CD4-positive, alpha-beta T cell treated with Interleukin-12 subunit alpha and Interleukin-12 subunit beta, for 1 hour (primary cell): Measurements from ENCODE around the gene SLC25A45.
A peak's percentile ranks its signal among the peaks of the same experiment; 100 is the strongest.

Experiments used
- DNase-seq: peaks from one replicate; pipeline ENCODE4 v3.0.0-alpha.2; 2020

The SLC25A45 gene

DNA sequence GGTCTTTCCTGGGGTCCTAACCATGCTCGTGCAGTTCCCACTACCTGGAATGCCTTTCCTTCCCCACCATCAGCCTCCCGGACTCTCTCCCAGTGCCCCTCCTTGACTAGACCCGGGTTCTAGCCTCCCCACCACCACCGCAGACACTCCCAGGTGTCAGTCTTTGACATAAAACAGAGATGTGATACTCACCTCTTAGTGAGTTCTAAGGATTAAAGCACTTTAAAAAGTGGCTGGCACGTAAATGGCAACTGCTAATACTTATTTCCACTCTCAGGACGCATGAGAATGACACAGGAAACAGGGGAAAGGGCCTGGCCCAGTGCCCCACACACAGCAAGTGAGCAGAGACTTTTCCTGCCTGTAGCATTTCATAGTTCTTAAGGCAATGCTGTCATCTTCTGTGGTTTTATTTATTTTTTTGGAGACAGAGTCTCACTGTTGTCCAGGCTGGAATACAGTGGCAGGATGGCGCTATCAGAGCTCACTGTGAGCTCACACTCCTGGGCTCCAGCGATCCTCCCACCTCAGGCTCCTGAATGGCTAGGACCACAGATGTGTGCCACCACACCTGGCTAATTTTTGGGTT lies 1.9 kb upstream of the SLC25A45 start:
- peak; percentile 46 for DNase-seq

DNA sequence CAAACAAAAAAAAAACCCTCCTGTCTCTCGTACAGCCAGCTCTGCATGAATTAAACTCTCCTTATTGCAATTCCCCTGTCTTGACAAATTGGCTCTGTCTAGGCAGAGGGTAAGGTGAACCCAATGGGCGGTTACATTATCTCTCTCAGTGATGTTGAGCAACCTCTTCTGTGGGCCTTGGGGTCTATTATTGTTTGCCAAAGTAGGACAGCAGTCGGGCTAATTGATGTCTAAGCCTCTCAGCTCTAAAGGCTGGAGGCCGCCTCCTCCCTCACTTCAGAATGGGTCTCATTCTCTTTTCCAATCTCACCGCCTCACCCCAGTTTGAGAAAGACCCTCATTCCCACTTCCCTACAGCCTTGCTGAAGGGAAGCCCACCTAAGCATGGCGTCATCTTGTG lies 1.3 kb upstream of the SLC25A45 start:
- DNase-seq, result no peak

DNA sequence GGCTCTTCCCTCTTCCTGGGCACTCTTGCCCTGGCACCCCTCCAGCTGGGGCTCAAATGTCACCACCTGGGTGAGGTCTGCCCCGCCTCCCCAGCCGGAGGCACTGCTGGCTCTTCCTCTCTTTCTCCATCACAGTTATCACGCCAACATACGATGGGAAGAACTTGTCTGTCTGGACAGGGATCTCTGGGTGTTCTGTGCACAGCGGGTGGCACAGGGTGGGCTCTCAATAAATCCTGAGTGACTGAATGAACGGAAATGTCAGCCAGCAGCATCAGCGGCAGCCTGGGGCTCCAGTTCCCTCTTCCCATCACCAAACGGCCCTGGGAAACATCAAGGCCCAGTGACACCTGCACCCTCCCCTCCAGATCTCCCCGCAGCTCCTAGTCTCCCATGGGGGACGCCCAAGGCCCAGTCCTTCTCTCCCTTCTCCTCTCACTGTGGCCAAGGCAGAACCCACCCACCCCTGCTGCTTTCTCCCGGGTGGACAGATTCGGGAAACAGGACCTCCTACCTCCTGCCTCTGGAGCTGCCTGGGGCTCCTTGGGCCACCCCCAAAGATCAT lies 440 bp upstream of the SLC25A45 start:
- DNase-seq, result no peak

DNA sequence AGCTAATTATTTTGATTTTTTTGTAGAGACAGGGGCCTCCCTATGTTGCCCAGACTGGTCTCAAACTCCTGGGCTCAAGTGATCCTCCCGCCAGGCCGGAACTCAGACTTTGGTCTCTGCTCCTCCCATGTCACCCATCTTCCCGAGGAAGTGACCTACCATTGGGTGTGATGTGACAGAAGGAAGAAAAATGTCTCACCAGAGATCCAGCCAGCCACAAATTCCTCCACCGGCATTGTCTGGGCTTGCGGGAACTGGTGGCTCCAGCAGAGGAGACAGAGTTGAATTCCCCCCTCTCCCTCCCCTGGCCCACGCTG lies 772 bp downstream of the SLC25A45 start:
- no peak for DNase-seq

DNA sequence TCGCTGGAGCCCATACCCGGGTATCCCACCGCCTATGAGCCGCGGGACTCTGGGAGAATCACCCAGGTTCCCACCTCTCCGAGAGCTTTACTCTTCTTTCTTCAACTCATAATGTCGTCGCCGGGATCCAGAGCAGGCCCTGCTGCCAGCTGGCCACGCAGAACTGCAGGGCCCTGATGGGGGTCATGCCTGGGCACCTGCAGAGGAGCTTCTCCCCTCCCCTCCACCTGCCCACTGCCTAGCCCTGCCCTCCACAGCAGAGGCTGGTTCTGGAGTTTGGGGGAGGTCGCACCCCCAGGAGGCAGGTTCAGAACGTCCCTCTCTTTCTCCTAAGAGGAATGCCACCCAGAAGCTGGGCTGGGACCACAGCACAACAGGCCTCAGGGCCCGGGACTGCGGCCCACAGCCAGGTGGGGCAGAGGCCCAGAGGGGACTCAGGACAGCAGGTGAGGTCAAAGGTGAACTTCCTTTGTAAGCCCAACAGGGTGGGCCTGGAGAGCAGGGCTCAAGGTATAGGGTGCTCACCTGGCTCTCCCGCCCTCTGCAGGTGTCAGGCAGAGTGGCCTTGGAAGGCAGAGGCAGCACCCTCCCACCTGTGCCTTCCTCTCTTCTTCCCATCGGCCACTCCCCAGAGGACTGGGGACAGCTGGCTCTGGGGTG lies 1.9 kb downstream of the SLC25A45 start:
- DNase-seq, result no peak

DNA sequence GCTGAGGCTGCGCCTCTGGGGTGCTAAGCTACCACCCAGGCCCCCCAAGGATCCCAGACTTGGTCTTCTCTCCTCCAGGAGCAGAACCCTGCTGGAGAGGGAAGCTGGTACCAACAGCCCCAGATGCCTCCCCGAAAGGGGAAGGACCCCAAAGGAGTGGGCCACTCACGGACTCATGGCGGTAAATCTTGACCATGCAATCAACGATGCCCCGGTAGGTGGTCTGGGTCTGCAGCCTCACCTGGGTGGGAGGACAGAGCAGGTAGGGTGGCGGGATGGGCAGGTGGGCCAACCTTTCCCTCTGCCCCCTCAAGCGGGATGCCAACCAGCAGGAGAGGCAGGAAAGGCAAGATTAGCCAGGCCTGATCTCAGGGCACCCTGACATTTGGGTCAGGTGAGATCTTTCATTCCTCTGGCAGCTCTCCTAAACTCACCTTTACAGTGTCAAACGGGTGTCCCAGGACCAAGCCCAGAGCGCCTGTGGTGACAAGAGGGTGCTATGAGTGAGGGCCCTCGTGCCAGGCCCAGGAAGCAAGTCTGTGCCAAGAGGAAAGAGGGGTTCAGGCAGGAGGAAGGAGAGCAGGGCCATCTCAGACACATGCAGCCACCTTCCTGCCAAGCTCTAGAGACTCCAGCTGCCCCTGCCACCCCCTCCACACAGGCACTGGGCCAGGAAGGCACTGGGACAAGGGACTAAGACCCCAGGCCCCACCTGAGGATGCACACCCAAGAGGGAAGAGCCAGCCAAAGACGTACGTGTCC lies 2.6 kb downstream of the SLC25A45 start:
- DNase-seq, result no peak

DNA sequence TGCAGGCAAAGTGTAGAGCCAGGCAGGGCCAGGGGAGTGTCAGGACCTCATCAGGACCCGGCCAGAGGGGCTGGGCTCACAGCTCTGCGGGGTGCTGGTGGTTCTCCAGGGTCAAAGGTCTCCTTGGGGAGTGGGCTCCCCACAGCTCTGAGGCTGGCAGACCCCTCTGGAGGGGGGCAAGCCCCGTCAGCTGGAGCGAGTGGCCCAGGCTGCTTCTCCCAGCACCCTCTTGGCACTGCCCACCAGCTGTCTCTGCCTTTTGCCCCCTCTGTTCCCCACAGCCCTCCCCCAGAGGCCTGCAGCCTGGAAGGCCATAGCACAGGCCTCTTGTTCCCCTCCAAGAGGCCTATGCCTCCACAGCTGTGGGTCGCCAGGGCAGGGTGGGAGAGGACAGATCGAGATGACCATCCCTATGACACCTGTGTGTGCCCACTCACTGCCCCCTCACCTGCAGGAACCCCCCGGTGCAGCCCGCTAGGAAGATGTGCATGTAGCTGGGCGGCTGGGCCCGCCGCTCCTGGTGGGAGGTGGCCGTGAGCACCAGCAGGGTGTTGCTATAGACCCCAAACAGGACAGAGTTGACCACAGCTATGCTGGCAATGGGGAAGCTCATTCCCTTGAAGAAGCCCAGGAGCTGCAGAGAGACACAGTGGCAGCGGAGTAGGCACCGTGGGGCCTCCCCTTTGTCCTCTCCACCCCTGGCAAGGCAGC lies 3.4 kb downstream of the SLC25A45 start:
- no peak for DNase-seq

DNA sequence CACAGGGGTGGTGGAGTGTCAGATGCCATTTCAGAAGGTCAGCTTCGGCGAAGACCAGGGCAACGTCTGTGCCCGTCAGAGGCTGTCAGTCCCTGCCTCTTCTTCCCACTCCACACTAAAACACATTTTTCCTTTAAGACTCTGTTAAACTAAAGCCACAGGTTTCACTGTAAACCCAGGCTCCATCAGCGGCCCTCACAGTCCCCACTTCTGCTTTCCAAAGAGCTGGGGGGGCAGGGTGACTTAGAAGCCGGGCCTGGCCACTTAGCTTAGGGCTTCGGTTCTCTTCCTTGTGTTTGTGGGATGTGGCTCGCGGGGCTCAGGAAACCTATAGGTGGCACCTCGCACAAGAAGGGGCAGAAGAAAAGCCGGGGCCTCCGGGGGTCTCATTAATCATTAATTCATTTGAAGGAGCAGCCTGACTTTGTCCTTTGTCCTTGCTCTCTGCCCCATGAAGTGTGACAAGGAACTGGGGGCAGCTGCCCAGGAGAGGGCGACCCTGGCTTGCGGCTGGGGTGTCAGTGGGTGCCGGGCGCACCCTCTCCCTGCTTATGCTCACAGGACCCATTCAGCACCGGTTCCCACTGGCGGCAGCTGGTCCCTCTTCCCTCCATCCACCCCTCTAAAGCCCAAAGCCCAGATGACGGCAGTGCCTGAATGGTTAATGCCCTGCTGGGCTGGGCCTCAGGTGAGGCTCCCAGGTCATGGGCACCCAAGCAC lies 4.1 kb downstream of the SLC25A45 start:
- DNase-seq, result no peak

DNA sequence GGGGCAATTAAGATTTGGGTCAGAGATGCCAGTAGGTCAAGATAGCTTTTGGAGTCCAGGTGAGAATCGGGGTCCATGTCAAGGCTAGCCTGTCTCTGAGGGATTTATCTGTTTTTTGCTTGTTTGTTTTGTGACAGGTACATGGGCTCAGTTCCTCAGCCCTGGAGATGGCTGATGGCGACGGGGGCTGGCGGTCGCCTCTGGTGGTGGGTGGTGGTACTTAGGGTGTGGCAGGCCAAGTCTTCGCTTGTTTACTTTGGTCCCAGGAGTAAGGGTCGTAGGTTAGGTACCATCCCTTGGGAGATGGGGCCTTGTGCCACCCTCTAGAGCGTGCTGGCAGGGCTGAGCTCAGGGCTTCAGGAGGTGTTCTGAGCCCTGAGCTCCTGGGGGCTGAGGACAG lies 4.7 kb downstream of the SLC25A45 start:
- no peak for DNase-seq

DNA sequence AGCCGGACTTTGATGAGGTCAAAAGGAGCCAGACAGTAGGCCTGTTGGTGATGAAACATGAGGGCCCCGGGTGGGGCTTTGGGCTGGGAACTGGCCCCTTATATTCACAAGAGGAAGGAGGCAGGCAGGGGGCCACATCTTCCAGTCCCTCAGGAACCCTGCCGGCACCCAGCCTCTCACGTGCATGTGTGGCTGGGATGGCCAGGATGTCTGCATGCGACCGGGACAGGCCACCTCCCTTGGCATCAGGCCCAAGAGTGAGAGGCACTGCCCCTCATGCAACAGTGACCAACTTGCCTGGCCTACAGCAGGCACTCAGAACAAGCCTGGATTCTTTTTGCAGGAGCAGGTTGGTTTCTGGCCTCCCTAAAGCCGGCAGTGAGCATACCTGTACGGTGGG lies 5.4 kb downstream of the SLC25A45 start:
- no peak for DNase-seq

DNA sequence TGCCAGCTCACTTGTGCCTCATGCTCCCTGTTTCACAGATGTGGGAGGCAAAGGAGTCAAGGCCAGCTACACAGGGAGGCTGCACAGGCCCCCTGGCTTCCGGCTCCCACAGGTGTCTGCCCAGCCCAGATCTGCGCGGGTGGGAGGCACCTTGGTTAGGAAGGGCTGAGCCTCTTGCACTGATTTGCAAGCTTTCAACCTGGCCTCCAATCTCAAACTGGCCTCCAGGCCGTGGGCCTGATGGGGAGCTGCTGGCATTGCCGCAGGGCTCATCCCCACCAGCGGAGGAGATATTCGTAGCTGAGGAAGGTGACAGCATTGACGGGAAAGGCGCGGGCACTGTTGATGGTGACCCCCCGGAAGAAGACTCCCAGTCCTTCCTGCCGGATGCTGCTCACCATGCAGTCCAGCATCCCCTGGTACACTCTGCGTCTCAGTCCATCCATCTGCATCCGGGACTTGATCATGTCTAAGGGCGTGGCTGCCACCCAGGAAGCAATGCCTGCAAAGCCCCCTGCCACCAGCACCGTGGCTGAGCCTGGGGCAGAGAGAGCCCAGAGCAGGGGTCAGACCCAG lies 6.2 kb downstream of the SLC25A45 start:
- DNase-seq, result no peak

DNA sequence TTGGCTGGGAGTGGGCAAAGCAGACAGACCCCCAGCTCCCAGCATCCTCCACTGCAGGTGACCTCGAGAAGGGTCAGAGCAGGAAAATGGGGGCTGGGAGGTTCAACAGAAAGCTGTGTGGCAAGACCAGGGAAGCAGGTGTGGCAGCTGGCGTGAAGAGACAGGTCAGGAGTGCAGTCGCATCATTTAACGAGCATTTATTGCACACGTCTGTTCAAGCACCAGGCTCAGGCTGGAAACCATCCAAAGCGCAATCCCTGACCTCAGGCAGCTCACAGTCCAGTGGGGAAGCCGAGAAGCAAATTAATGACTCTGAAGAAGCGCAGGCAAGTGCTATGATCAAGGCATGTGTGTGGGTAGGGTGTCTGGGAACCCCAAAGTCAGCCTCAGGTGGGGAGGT lies 7.4 kb downstream of the SLC25A45 start:
- no peak for DNase-seq

DNA sequence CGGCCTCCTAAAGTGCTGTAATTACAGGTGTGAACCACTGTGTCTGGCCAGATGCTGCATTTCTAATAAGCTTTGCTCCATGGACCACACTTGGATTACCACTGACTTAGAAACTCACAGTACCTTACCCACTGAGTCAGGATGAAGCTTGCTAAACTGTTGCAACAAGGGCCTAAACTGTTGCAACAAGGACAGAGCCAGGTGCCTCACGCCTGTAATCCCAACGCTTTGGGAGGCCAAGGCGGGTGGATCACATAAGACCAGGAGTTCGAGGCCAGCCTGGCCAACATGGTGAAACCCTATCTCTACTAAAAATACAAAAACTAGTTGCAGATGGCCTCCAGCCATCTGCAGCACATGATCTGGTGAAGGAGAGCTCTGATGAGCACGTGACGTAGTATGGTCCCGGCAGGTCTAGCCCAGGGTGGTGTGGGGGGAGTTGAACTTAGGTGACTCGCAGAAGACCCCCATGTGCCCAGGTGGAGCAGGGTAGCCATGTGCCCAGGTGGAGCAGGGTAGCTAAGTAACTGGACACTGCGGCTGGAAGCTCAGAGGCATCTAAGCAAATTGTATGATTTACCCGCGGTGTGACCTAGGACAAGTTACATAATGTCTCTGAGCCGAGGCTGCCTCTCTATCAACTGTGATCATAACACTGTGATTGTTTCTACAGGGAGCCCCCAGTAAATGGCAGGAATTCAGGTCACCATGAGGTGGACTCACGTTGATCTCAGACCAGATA lies 8.4 kb downstream of the SLC25A45 start:
- no peak for DNase-seq

DNA sequence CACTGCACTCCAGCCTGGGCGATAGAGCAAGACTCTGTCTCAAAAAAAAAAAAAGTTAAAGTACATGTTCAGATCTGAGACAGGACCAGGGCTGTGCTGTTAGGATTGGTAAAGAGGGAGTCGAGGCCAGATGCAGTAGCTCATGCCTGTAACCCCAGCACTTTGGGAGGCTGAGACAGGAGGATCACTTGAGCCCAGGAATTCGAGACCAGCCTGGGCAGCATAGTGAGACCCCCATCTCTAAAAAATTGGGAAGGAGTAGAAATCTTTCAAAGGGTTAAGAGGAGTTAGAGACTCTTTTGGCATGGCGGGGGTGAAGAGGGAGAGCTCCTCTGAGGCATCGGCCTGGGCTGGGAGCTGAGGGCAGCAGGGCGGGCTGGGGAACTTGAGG lies 11.8 kb downstream of the SLC25A45 start:
- no peak for DNase-seq

DNA sequence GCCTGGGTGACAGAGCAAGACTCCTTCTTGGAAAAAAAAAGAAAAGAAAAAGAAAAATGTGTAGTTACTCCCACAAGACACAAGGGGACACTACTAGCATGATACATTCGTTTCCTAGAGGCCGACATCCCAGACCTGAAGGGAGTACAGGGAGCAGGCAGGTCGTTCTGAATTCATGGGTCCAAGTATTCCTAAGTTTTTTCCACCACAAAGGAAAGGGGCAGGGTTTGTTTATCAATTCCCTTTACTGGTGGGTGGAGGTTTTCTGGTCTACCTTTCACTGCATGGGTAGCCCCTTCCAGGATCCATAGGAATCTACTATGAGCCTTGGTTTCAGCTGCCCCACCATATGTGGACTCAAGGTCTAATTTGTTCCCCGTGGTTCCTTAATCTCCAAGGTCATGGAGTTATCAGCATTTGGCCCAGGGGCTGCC lies 16.1 kb downstream of the SLC25A45 start:
- peak; percentile 68 for DNase-seq

DNA sequence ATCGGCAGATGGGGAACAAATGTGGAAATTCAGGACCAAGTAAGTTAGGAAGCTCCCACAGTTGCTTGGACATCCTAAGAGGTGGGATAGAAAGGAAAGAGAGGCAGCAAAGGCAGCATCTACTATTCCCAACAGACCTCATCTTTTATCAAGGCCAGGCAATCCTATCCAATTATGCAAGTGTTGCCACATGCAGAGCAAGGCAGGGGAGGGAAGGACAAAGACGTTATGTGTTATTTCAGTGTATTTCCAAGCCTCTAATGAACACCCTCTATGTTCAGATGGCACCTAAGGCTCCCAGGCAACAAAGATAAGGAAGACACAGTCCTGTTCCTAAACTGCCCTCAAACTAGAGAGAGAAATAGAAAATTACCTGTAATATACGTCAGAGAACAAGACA lies 18.7 kb downstream of the SLC25A45 start:
- DNase-seq, result no peak

DNA sequence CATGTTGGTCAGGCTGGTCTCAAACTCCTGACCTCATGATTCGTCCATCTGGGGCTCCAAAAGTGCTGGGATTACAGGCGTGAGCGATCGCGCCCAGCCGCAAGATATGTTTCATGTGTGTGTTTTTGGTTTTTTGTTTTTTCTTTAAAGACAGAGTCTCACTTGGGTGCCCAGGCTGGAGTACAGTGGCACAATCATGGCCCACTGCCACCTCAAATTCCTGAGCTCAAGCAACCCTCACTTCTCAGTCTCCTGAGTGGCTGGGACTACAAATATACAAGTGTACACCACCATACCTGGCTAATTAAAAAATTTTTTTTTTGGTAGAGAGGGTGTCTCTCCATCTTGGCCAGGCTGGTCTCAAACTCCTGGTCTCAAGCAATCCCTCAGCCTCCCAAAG lies 19.5 kb downstream of the SLC25A45 start:
- DNase-seq, result no peak

DNA sequence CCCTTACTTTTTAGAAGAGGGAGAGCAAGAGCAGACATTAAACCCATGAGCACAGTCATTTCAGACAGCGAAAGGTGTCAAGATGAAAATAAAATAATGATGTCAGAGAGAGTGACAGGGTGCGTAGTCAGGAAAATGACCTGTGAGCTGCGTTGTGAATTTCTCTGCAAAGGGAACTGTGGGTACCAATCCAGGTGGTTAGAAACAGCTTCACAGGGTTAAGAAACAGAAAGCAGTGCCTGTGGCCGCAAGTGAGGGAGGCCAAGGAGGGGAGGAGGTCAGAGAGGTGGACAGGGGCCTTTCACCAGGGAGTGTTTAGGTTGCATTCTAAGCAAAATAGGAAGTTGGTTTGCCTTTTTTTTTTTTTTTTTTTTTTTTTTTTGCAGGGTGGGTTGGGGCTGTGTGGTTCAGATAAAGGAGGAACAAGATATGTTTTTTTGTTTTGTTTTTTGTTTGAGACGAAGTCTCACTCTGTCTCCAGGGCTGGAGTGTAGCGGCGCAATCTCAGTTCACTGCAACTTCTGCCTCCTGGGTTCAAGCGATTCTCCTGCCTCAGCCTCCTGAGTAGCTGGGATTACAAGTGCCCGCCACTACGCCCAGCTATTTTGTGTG lies 20.0 kb downstream of the SLC25A45 start:
- peak; percentile 8 for DNase-seq

DNA sequence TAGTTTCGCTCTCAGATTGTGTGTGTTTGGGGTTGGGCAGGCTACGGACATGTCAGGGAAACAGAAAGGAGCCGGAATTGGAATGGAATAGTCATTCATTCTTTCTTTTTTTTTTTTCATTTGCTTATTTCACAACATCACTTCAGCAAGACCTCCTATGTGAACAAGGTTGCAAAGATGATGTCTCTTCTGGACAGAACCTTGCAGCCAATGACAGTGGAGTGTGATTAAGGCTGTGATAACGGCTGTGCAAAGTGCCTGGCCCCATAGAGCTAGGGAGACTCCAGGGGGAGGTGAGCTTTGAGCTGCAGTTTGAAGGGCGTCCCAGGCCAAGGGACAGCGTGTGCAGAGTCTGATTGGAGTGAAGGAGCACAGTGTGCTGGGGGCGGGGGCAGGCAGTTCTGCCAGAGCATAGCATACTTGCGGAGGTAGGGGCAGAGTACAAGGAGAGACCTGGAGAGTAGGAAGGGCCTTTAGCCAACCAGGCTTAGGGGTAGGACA lies 24.5 kb downstream of the SLC25A45 start:
- DNase-seq, result no peak

DNA sequence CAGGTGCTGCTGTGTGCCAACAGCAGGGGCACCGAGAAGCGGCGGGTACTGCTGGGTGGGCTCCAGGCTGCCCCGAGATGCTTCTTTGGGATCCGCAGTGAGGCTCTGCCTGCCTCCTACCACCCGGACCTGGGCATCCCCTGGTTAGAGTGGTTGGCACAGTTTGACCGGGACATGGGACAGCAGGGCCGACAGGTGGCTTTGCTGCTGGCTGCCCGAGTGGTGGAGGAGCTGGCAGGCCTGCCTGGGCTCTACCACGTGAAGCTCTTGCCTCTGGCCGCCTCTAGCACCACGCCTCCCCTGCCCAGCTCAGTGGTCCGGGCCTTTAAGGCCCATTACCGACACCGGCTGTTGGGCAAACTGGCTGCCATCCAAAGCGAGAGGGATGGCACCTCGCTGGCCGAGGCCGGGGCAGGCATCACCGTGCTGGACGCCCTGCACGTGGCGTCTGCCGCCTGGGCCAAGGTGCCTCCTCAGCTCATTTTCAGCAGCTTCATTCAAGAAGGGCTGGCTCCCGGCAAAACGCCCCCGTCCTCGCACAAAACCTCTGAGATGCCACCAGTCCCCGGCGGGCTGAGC lies 26.0 kb downstream of the SLC25A45 start:
- DNase-seq, result no peak
